Keratinocyte (primary cell): ENCODE measurements around the gene THRAP3. TPM values are rescaled to one million over a fixed set of nuclear protein-coding genes. Genes with fewer than 3 reads are reported as not detected.
"Not testable (repeated sequence)": the region's sequence is repeated elsewhere in the genome, so short reads cannot be mapped to it uniquely, and the experiment has no call there.

Experiments used
- DNase-seq: peaks from one replicate; pipeline ENCODE4 v3.0.0-alpha.2; 2011; ENCODE audit warnings: low read depth, missing footprints, low spot score
- FAIRE-seq: peaks from 2 replicates; lab custom pipeline; 2011; peaks lifted over from hg19 to GRCh38; lab: Jason Lieb, UNC
- H2AFZ ChIP-seq: 2 replicates; pipeline ENCODE4 v1.6.0; 2012; ENCODE audit warnings: low read length, control low read depth, inconsistent platforms; ENCODE audit not compliant: control insufficient read depth
- H3K27ac ChIP-seq: 2 replicates; pipeline ENCODE4 v1.5.1; 2011; ENCODE audit warnings: low read length; ENCODE audit not compliant: control insufficient read depth, insufficient read depth
- H3K27me3 ChIP-seq: 3 replicates; pipeline ENCODE4 v1.6.0; 2011; ENCODE audit warnings: low read length; ENCODE audit not compliant: control insufficient read depth, insufficient read depth; ENCODE audit errors: extremely low read depth
- H3K36me3 ChIP-seq, 2 experiments: 2 replicates in 1 of 2; 3 replicates in 1 of 2; pipeline ENCODE4 v1.5.1; 2011; ENCODE audit warnings: low read length in 2 of 2, mild to moderate bottlenecking in 1 of 2; ENCODE audit not compliant: control insufficient read depth in 2 of 2, insufficient read depth in 2 of 2; ENCODE audit errors: extremely low read depth in 1 of 2
- H3K4me1 ChIP-seq: 3 replicates; pipeline ENCODE4 v1.5.1; 2011; ENCODE audit warnings: low read length; ENCODE audit not compliant: control insufficient read depth, insufficient read depth; ENCODE audit errors: extremely low read depth
- H3K4me2 ChIP-seq: 3 replicates; pipeline ENCODE4 v1.6.0; 2011; ENCODE audit warnings: low read depth, low read length; ENCODE audit not compliant: control insufficient read depth, insufficient read depth; ENCODE audit errors: extremely low read depth
- H3K4me3 ChIP-seq, 3 experiments: fragments of 200-600 bp in 1 of 3; sonication (generic) in 1 of 3; 2 replicates in 2 of 3; 3 replicates in 1 of 3; pipeline ENCODE4 v1.5.1; 2011 to 2016; ENCODE audit warnings: low read length in 3 of 3, mild to moderate bottlenecking in 3 of 3, control low read depth in 2 of 3, inconsistent platforms in 1 of 3, low read depth in 1 of 3, mixed read lengths in 1 of 3, mixed run types in 1 of 3, moderate library complexity in 1 of 3; ENCODE audit not compliant: control insufficient read depth in 2 of 3, insufficient read depth in 2 of 3; ENCODE audit errors: extremely low read depth in 1 of 3
- H3K79me2 ChIP-seq: 2 replicates; pipeline ENCODE4 v1.6.0; 2012; ENCODE audit warnings: low read length; ENCODE audit not compliant: control insufficient read depth, insufficient read depth
- H3K9ac ChIP-seq: 3 replicates; pipeline ENCODE4 v1.6.0; 2011; ENCODE audit warnings: low read length; ENCODE audit not compliant: control insufficient read depth, insufficient read depth; ENCODE audit errors: extremely low read depth
- H3K9me1 ChIP-seq: 3 replicates; pipeline ENCODE4 v1.6.0; 2011; ENCODE audit warnings: low read length; ENCODE audit not compliant: control insufficient read depth, insufficient read depth; ENCODE audit errors: extremely low read depth
- H3K9me3 ChIP-seq: 2 replicates; pipeline ENCODE4 v1.5.1; 2012; ENCODE audit warnings: low read depth, low read length; ENCODE audit not compliant: control insufficient read depth
- H4K20me1 ChIP-seq: 3 replicates; pipeline ENCODE4 v1.6.0; 2011; ENCODE audit warnings: low read length; ENCODE audit not compliant: control insufficient read depth, insufficient read depth; ENCODE audit errors: extremely low read depth
- CTCF ChIP-seq, 3 experiments: IDR thresholded peaks in 1 of 3; conservative IDR thresholded peaks in 1 of 3; optimal IDR thresholded peaks in 1 of 3; 2 replicates in 2 of 3; 3 replicates in 1 of 3; pipeline versions ENCODE3 to v1.5.1; 2011; ENCODE audit warnings: low read length in 3 of 3, mild to moderate bottlenecking in 3 of 3, moderate library complexity in 2 of 3, control low read depth in 1 of 3, inconsistent platforms in 1 of 3; ENCODE audit not compliant: insufficient read depth in 2 of 3; ENCODE audit errors: extremely low read depth in 1 of 3
- EZH2 ChIP-seq: IDR thresholded peaks from one replicate; pipeline ENCODE4 v1.6.1; 2012; ENCODE audit warnings: inconsistent platforms, mild to moderate bottlenecking, low read length, moderate library complexity
- dilution Hi-C: fragments of 300-500 bp; cut with MboI; formaldehyde crosslinking; loops from one replicate; pipeline ENCODE4 v1.7.0; 2020; ENCODE audit warnings: low sequenced_read_pairs; ENCODE audit not compliant: extremely low pct_ligation_motif_present
- polyA plus RNA-seq, 5 experiments: library from polyadenylated mRNA; depleted of rRNA in 3 of 5; stranded (reverse) in 3 of 5; stranded (forward) in 1 of 5; unstranded in 1 of 5; fragments of >200 nt; gene quantifications; 1 replicate in 1 of 5; 2 replicates in 3 of 5; 3 replicates in 1 of 5; pipeline versions ENCODE4 v1.2.1 to v1.2.3, GENCODE V29; 2011 to 2012; ENCODE audit warnings: missing spikeins in 2 of 5, low read depth in 1 of 5, low replicate concordance in 1 of 5

Gene THRAP3
- polyA plus RNA-seq, 1 donor (not counting 4 experiments of a cell fraction or from before 2014, with no cell fraction given), result 79.6 TPM

DNA sequence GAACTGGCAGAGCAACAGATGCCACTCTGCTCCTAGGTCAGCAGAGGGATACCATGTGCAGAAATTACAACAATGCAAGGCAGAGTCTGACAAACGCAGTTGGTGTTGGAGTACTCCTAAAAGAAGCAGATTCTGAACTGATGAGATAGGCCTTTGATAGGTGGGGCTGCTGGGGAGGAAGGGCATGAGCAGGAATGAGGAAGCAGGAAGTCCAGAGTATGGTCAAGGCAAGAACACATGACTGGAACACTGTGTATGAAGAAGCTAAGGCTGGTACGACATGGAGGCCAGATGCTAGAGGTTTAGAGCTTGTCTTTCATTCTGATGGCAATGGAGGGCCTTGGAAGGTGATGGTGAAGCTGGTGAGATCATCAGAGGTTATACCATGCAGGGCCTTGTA, 11.5 kb upstream of the THRAP3 start:
- dilution Hi-C loops, result no loop called here
- no peak for FAIRE-seq
- TF ChIP-seq CTCF (optimal IDR thresholded peaks at IDR 0.05 in 1 of 3, IDR thresholded peaks at IDR 0.05 in 1 of 3, conservative IDR thresholded peaks at IDR 0.05 in 1 of 3; ENCODE audit: extremely low read depth in 1 of 3, insufficient read depth in 2 of 3, low read length in 3 of 3), result no peak
- TF ChIP-seq EZH2, result no peak
- Histone ChIP-seq H3K4me3 (no peak overlapping the region), H3K9ac (no peak overlapping the region), H3K79me2 (no peaks in the 10 kb centered on the region), H3K36me3 (no peaks in the 10 kb centered on the region), H3K4me2 (no peak overlapping the region), H3K27me3 (no peaks in the 10 kb centered on the region), H3K27ac (no peak overlapping the region), H3K4me1 (peaks cover 3% of the 10 kb centered on the region), H2AFZ (peak overlapping the region; percentile 25), H3K9me3 (no peaks in the 10 kb centered on the region), H3K9me1 (no peaks in the 10 kb centered on the region), H4K20me1 (no peaks in the 10 kb centered on the region)
- no peak for DNase-seq

DNA sequence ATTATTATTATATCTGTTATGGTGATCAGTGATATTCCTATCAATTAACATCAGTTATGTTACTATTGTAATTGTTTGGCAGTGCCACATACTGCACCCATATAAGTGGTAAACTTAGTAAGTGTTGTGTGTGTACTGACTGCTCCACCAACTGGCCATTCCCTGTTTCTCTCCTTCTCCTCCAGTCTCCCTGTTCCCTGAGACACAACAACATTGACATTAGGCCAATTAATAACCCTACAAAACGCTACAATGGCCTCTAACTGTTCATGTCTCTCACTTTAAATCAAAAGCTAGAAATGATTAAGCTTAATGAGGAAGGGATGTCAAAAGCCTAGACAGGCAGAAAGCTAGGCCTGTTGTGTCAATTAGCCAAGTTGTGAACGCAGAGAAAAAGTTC, 6.6 kb upstream of the THRAP3 start:
- dilution Hi-C loops, result no loop called here
- FAIRE-seq (peak; percentile 56), DNase-seq (no peak)
- no peaks in the 10 kb centered on the region for H3K9me3 ChIP-seq
- no peaks in the 10 kb centered on the region for H3K4me1 ChIP-seq
- no peaks in the 10 kb centered on the region for H3K27me3 ChIP-seq
- H2AFZ ChIP-seq, result peak overlapping the region; percentile 12
- no peak overlapping the region for H3K9ac ChIP-seq
- no peak overlapping the region for H3K4me2 ChIP-seq
- no peaks in the 10 kb centered on the region for H3K9me1 ChIP-seq
- H3K4me3 ChIP-seq, result no peak overlapping the region
- H4K20me1 ChIP-seq, result no peaks in the 10 kb centered on the region
- no peaks in the 10 kb centered on the region for H3K36me3 ChIP-seq
- H3K79me2 ChIP-seq, result no peaks in the 10 kb centered on the region
- no peak overlapping the region for H3K27ac ChIP-seq
- TF ChIP-seq EZH2 (no peak), CTCF (optimal IDR thresholded peaks at IDR 0.05 in 1 of 3, IDR thresholded peaks at IDR 0.05 in 1 of 3, conservative IDR thresholded peaks at IDR 0.05 in 1 of 3; ENCODE audit: extremely low read depth in 1 of 3, insufficient read depth in 2 of 3, low read length in 3 of 3) (peak; percentile 28 to 70 (median 30))

DNA sequence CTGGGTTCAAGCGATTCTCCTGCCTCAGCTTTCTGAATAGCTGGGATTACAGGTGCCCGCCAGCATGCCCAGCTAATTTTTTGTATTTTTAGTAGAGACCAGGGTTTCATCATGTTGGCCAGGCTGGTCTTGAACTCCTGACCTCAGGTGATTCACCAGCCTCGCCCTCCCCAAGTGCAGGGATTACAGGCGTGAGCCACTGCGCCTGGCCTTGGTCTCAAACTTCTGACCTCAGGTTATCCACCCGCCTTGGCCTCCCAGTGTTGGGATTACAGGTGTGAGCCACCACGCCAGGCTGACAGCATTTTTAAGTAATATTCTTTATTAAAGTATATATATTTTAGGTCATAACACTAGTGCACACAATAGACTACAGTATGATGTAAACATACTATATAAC, 2.3 kb upstream of the THRAP3 start:
- H3K27ac ChIP-seq, H3K9ac ChIP-seq, H2AFZ ChIP-seq, H3K36me3 ChIP-seq, dilution Hi-C loops, H3K9me3 ChIP-seq, H3K27me3 ChIP-seq, H3K9me1 ChIP-seq, DNase-seq, FAIRE-seq, H3K4me2 ChIP-seq, H3K4me3 ChIP-seq: not testable (repeated sequence)
- Histone ChIP-seq H4K20me1 (peaks cover 17% of the 10 kb centered on the region), H3K4me1 (peaks cover 15% of the 10 kb centered on the region), H3K79me2 (peaks cover 26% of the 10 kb centered on the region)
